Stimulated activated CD4-positive, alpha-beta T cell treated with anti-CD3 and anti-CD28 coated beads, TNF-alpha, amount 100 ng/mL, for 1 hour (primary cell): ENCODE data around the gene USP54.

Experiments used
- DNase-seq, 3 donors: peaks; one replicate each; pipeline ENCODE4 v3.0.0-alpha.2; 2020; ENCODE audit warnings: low read depth in 3 of 3, low spot score in 1 of 3

USP54 gene

GRCh38 chr10:73478636-73479035 is 112.5 kb downstream of the USP54 start:
- DNase-seq: no peak

DNA sequence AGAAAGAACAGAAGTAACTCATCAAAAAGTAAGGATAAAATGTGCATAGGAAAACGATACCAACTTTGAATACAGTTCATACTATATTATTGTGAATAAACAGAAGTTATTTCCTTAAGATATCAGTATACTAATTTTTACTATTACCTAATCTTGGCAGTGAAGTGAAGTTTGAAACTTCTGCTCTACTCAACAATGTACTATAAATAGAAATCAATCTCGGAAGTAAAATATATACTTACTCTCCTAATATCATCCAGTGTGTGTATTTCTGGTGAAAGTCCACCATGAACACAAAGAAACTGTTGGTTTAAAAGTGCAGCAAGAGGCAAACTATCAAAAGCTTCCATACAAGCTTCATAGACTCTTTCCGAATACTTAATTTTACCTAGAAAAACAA is 119.9 kb downstream of the USP54 start:
- no peak for DNase-seq

GRCh38 chr10:73469579-73469978 is 121.6 kb downstream of the USP54 start:
- no peak for DNase-seq

DNA sequence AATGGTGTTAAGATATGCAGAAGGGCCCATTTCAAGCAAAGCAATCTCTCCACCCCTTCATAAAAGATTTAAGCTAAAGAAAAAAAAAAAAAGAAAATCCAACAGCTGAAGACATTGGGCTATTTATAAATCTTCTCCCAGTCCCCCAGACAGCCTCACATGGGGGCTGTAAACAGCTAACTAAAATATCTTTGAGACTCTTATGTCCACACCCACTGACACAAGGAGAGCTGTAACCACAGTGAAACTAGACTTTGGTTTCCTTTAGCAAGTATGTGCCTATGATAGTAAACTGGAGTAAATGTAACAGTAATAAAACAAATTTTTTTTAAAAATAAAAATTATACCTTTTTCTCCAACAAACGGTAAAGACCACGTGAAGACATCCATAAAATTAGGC is 123.9 kb downstream of the USP54 start:
- DNase-seq: no peak

DNA sequence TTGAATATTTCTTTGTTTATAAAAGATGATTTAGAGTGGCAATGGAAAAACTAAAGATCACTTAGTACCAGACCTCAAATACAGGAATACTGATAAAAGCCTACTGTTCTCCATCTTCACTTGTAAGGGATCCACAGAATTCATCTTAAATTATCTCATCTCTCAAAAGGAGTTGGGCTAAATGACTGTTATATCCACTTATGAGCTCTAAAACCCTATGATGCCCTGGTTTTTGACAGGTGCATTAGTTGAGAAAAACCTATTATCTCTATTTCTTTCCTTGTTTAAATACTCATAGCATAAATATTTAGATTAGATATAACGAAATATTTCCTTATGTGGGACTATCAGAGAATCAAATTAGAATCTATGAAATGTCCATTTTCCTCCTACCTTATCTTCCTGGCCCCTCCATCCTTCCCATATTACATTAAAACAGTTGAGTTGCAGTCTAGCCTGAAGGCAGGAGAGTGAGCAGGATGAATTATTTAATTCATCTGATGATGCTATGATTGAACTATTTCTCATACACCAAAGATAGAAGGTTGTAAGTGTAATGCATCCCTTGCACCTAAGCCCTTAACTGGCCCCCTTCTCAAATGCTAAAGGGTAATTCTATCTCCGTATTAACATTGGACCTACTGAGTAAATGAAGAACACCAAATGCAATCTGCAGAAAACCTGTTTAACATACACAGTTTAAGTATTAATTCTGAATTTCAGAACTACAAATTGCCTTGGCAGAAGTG is 125.0 kb downstream of the USP54 start:
- DNase-seq: no peak

DNA sequence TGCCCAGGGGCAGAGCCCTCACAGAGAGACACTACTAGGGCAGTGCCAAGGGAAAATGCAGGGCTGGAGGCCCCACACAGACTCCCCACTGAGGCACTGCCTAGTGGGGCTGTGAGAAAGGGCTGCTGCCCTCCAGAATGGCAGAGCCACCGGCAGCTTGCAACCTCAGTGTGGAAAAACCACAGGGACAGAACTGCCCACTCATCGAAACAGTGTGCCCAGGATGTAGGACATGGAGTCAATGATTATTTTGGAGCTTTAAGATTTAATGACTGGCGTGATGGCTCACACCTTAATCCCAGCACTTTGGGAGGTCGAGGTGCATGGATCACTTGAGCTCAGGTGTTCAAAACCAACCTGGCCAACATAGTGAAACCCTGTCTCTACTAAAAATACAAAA is 130.2 kb downstream of the USP54 start:
- DNase-seq: no peak

GRCh38 chr10:73459683-73460314 is 131.3 kb downstream of the USP54 start:
- DNase-seq: no peak

- no peak for DNase-seq
Observed at GRCh38 chr10:73456187-73456890, 134.8 kb downstream of the USP54 start.

DNA sequence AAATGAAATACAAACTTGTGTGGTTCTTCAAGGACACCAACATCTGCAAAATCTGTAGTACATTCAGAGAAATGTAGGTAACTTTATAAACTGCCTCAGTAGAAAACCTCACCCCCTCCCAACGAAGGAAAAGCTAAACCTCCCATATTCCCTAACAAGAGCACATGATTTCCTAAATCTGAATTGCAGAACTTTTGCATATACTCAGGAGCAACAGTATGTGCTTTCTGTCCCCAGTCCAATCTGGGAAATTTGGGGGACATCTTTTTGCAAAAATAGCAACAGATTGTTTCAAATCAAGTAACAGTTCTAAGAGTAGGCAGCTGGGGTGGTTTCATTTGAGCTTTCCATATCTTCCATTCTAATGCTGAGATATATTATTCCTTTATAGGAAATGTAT is 142.0 kb downstream of the USP54 start:
- no peak for DNase-seq

DNA sequence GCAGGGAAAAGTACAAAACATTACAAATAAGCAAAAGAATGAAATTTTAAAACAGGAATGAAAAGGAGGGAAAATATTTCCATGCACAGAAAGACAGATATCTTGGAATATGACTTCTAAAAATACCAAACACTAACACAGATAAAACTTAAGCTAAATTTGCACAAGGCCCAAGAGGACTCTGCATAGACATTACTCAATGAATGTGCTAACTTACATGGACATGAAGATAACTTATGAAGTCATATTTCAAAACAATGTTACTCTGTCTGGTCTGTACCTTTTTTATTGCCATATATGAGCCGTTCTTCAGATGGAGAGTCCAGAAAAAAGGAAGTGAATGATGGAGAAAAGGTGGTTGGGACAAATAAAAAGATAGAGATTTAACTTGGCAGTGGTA is 142.8 kb downstream of the USP54 start:
- no peak for DNase-seq
